MM.1S (cell line): Measurements from ENCODE around the gene CCBE1.

ENCODE experiments used
- DNase-seq: peaks from one replicate; pipeline ENCODE4 v3.0.0-alpha.2; 2015
- H2AFZ ChIP-seq: fragments of 300-600 bp; sonication (generic); 2 replicates; pipeline ENCODE4 v1.6.0; 2016; ENCODE audit warnings: antibody characterized with exemption, low read length
- H3F3A ChIP-seq: fragments of 300-600 bp; sonication (generic); 2 replicates; pipeline ENCODE4 v1.6.1; 2016; ENCODE audit warnings: mild to moderate bottlenecking, antibody characterized with exemption, low read length, moderate library complexity, mixed read lengths; ENCODE audit not compliant: insufficient read depth
- H3K27ac ChIP-seq: fragments of 300-600 bp; sonication (generic); 2 replicates; pipeline ENCODE4 v1.5.1; 2016; ENCODE audit warnings: mild to moderate bottlenecking, low read length
- H3K27me3 ChIP-seq: fragments of 300-600 bp; sonication (generic); replicated peaks from 2 replicates; pipeline ENCODE4 v1.6.0; 2016; ENCODE audit warnings: low read length; ENCODE audit not compliant: insufficient read depth
- H3K36me3 ChIP-seq: fragments of 300-600 bp; sonication (generic); replicated peaks from 2 replicates; pipeline ENCODE4 v1.6.1; 2016; ENCODE audit warnings: mild to moderate bottlenecking, low read length, mixed read lengths; ENCODE audit not compliant: insufficient read depth
- H3K4me1 ChIP-seq: fragments of 300-600 bp; sonication (generic); 2 replicates; pipeline ENCODE4 v1.6.1; 2016; ENCODE audit warnings: low read length, mixed read lengths
- H3K4me2 ChIP-seq: fragments of 300-600 bp; sonication (generic); 2 replicates; pipeline ENCODE4 v1.6.0; 2016; ENCODE audit warnings: low read depth, low read length
- H3K4me3 ChIP-seq: fragments of 300-600 bp; sonication (generic); 2 replicates; pipeline ENCODE4 v1.5.1; 2016; ENCODE audit warnings: low read length, mixed read lengths
- H3K79me2 ChIP-seq: fragments of 300-600 bp; sonication (generic); 2 replicates; pipeline ENCODE4 v1.6.1; 2016; ENCODE audit warnings: mixed run types, low read length, mixed read lengths
- H3K9ac ChIP-seq: fragments of 300-600 bp; sonication (generic); 2 replicates; pipeline ENCODE4 v1.6.1; 2016; ENCODE audit warnings: low read length, mixed read lengths
- H3K9me2 ChIP-seq: fragments of 300-600 bp; sonication (generic); replicated peaks from 2 replicates; pipeline ENCODE4 v1.6.1; 2016; ENCODE audit warnings: mild to moderate bottlenecking, low read length, mixed read lengths; ENCODE audit not compliant: insufficient read depth
- H3K9me3 ChIP-seq: fragments of 300-600 bp; sonication (generic); replicated peaks from 2 replicates; pipeline ENCODE4 v1.6.1; 2016; ENCODE audit warnings: mild to moderate bottlenecking, low read length, mixed read lengths; ENCODE audit not compliant: insufficient read depth
- H4K20me1 ChIP-seq: fragments of 300-600 bp; sonication (generic); 2 replicates; pipeline ENCODE4 v1.6.1; 2016; ENCODE audit warnings: mild to moderate bottlenecking, low read length, moderate library complexity, mixed read lengths; ENCODE audit not compliant: insufficient read depth
- EZH2 ChIP-seq: fragments of 300-600 bp; sonication (generic); optimal IDR thresholded peaks from 2 replicates; pipeline ENCODE3; 2017; ENCODE audit warnings: low read depth, mild to moderate bottlenecking, antibody characterized with exemption, low read length, mixed read lengths
- EZH2phosphoT487 ChIP-seq: fragments of 300-600 bp; sonication (generic); IDR thresholded peaks from 2 replicates; pipeline ENCODE4 v1.6.1; 2018; ENCODE audit warnings: antibody characterized with exemption, low read length
- TF ChIP-seq, protein P1 (sequence below): fragments of 300-600 bp; sonication (generic); IDR thresholded peaks from 2 replicates; pipeline ENCODE4 v1.5.1; 2016; ENCODE audit warnings: antibody characterized with exemption, low read length, mixed read lengths

CCBE1 gene

GRCh38 chr18:59561612-59562011 is 135.6 kb downstream of the CCBE1 start:
- Histone ChIP-seq H2AFZ (no peak overlapping the region), H3K27me3 (no peaks in the 10 kb centered on the region), H3K27ac (no peak overlapping the region), H3K4me2 (no peak overlapping the region), H3F3A (no peaks in the 10 kb centered on the region), H3K9me3 (no peaks in the 10 kb centered on the region), H3K4me1 (no peaks in the 10 kb centered on the region), H4K20me1 (no peaks in the 10 kb centered on the region), H3K79me2 (no peaks in the 10 kb centered on the region), H3K9me2 (no peaks in the 10 kb centered on the region), H3K4me3 (no peak overlapping the region), H3K9ac (no peak overlapping the region), H3K36me3 (no peaks in the 10 kb centered on the region)
- no peak for DNase-seq
- TF ChIP-seq EZH2 (no peak), EZH2phosphoT487 (no peak)
- TF ChIP-seq, protein P1, sequence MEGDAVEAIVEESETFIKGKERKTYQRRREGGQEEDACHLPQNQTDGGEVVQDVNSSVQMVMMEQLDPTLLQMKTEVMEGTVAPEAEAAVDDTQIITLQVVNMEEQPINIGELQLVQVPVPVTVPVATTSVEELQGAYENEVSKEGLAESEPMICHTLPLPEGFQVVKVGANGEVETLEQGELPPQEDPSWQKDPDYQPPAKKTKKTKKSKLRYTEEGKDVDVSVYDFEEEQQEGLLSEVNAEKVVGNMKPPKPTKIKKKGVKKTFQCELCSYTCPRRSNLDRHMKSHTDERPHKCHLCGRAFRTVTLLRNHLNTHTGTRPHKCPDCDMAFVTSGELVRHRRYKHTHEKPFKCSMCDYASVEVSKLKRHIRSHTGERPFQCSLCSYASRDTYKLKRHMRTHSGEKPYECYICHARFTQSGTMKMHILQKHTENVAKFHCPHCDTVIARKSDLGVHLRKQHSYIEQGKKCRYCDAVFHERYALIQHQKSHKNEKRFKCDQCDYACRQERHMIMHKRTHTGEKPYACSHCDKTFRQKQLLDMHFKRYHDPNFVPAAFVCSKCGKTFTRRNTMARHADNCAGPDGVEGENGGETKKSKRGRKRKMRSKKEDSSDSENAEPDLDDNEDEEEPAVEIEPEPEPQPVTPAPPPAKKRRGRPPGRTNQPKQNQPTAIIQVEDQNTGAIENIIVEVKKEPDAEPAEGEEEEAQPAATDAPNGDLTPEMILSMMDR = no peak

DNA sequence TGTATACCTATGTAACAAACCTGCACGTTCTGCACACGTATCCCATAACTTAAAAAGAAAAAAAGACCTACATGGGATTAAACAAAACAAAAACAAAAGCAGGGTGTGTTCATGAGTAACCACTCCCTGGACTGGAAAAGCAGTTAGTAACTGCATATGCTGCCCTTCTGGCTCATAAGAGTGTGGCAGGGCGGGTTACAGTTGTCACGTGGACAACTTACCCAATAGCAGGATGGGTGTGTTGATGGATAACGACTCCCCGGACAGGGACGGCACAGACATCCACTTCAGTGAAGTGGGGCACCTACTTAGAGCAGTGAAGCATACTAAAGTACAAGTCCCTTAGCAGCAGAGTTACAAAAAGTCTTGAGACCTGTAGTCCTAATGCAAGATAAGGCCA is 136.7 kb downstream of the CCBE1 start:
- Histone ChIP-seq H3K4me1 (no peaks in the 10 kb centered on the region), H3K4me3 (no peak overlapping the region), H2AFZ (no peak overlapping the region), H3K79me2 (no peaks in the 10 kb centered on the region), H3K27ac (no peak overlapping the region), H3K36me3 (no peaks in the 10 kb centered on the region), H3F3A (no peaks in the 10 kb centered on the region), H3K4me2 (no peak overlapping the region), H4K20me1 (no peaks in the 10 kb centered on the region), H3K27me3 (no peaks in the 10 kb centered on the region), H3K9me3 (no peaks in the 10 kb centered on the region), H3K9ac (no peak overlapping the region), H3K9me2 (no peaks in the 10 kb centered on the region)
- TF ChIP-seq EZH2 (no peak), EZH2phosphoT487 (no peak)
- TF ChIP-seq, protein P1 = no peak
- no peak for DNase-seq

DNA sequence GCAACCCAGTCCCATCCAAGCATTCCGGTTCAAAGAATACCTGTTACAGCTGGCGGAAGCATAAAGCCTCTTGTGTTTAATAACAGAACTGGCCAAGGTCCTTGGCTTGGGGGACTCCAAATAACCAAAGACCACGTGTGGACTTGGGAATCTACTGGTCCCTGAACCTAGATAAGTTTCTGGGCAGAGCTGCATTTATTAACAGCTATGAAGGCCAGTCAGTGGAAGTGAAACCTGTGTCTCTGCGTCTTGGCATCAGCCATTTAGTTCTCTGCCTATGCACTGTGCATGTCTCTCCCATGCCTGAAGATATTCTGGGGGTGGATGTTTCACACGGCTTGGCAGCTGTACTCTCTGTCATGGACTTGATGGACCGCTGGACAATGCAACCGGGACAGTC is 137.7 kb downstream of the CCBE1 start:
- TF ChIP-seq, protein P1 = no peak
- TF ChIP-seq EZH2 = no peak
- no peak for TF ChIP-seq EZH2phosphoT487

More for the DNA sequence above, 137.7 kb downstream of the CCBE1 start:
- H3K4me1 ChIP-seq = no peaks in the 10 kb centered on the region
- no peak overlapping the region for H3K9ac ChIP-seq
- no peak overlapping the region for H3K27ac ChIP-seq
- no peak overlapping the region for H2AFZ ChIP-seq
- H3K9me2 ChIP-seq = no peaks in the 10 kb centered on the region
- H3K4me2 ChIP-seq = no peak overlapping the region
- H3K9me3 ChIP-seq = no peaks in the 10 kb centered on the region
- no peaks in the 10 kb centered on the region for H3K27me3 ChIP-seq
- no peak overlapping the region for H3K4me3 ChIP-seq
- H3K79me2 ChIP-seq = no peaks in the 10 kb centered on the region
- no peaks in the 10 kb centered on the region for H3F3A ChIP-seq
- DNase-seq = no peak
- no peaks in the 10 kb centered on the region for H4K20me1 ChIP-seq
- H3K36me3 ChIP-seq = no peaks in the 10 kb centered on the region
